Esophagus muscularis mucosa (tissue), 3 donors: Measurements from ENCODE around the gene CHMP2A.

Experiments used
- CTCF ChIP-seq, 3 experiments: fragments of 200-600 bp in 2 of 3; fragments of 450-650 bp in 1 of 3; sonication (generic) in 2 of 3; IDR thresholded peaks; one replicate each; pipeline ENCODE4 v1.5.1; 2017 to 2019; ENCODE audit warnings: antibody characterized with exemption in 3 of 3, mild to moderate bottlenecking in 2 of 3, moderate library complexity in 1 of 3
- POLR2A ChIP-seq: fragments of 450-650 bp; IDR thresholded peaks from one replicate; pipeline ENCODE4 v1.6.1; 2017; ENCODE audit warnings: antibody characterized with exemption, moderate library complexity, mild to moderate bottlenecking, low read depth

GRCh38 chr19:58538257-58539168 lies 16.4 kb downstream of the CHMP2A start:
- TF ChIP-seq POLR2A (no peak), CTCF (IDR thresholded peaks at IDR 0.05) (no peak)
